Osteoblast (primary cell): ENCODE measurements around the gene CALR3. TPM values are rescaled to one million over a fixed set of nuclear protein-coding genes. Genes with fewer than 3 reads are reported as not detected.
"Not testable (repeated sequence)": the region's sequence is repeated elsewhere in the genome, so short reads cannot be mapped to it uniquely, and the experiment has no call there.

ENCODE experiments used
- DNase-seq: peaks from one replicate; pipeline ENCODE4 v3.0.0; 2011; ENCODE audit warnings: low spot score, mixed read lengths; ENCODE audit not compliant: insufficient read length; ENCODE audit errors: missing footprints
- H2AFZ ChIP-seq: 2 replicates; pipeline ENCODE4 v1.6.0; 2011; ENCODE audit warnings: mild to moderate bottlenecking, low read length
- H3K27ac ChIP-seq: 2 replicates; pipeline ENCODE4 v1.5.1; 2011; ENCODE audit warnings: mild to moderate bottlenecking, low read depth, low read length, moderate library complexity
- H3K27me3 ChIP-seq: 2 replicates; pipeline ENCODE4 v1.6.0; 2012; ENCODE audit warnings: mild to moderate bottlenecking, control low read depth, inconsistent platforms, low read length, moderate library complexity; ENCODE audit not compliant: insufficient read depth
- H3K36me3 ChIP-seq: 2 replicates; pipeline ENCODE4 v1.5.1; 2011; ENCODE audit warnings: mild to moderate bottlenecking, low read length, control low read depth, moderate library complexity; ENCODE audit not compliant: insufficient read depth
- H3K4me1 ChIP-seq: 2 replicates; pipeline ENCODE4 v1.5.1; 2011; ENCODE audit warnings: mild to moderate bottlenecking, low read length, control low read depth, moderate library complexity; ENCODE audit not compliant: insufficient read depth
- H3K4me2 ChIP-seq: 2 replicates; pipeline ENCODE4 v1.6.0; 2011; ENCODE audit warnings: mild to moderate bottlenecking, low read length; ENCODE audit not compliant: insufficient read depth
- H3K4me3 ChIP-seq: fragments of 200-600 bp; sonication (generic); 3 replicates; pipeline ENCODE4 v1.5.1; 2012; ENCODE audit warnings: mild to moderate bottlenecking, low read length, inconsistent platforms; ENCODE audit not compliant: insufficient read depth
- H3K79me2 ChIP-seq: 2 replicates; pipeline ENCODE4 v1.6.0; 2012; ENCODE audit warnings: mild to moderate bottlenecking, low read length, control low read depth, inconsistent platforms; ENCODE audit not compliant: insufficient read depth
- H3K9me3 ChIP-seq: 2 replicates; pipeline ENCODE4 v1.5.1; 2011; ENCODE audit warnings: low read depth, low read length, control low read depth
- H4K20me1 ChIP-seq: 2 replicates; pipeline ENCODE4 v1.6.0; 2012; ENCODE audit warnings: mild to moderate bottlenecking, low read length, control low read depth; ENCODE audit not compliant: insufficient read depth
- total RNA-seq: library from RNA; depleted of rRNA; stranded (reverse); fragments of >200 nt; gene quantifications from 2 replicates; pipeline ENCODE4 v1.2.3, GENCODE V29; 2012
- TF ChIP-seq, protein P1 (sequence below): IDR thresholded peaks from 2 replicates; pipeline ENCODE4 v1.5.1; 2011; ENCODE audit warnings: mild to moderate bottlenecking, low read depth, low read length, moderate library complexity; ENCODE audit errors: extremely low read depth

CALR3 gene, protein sequence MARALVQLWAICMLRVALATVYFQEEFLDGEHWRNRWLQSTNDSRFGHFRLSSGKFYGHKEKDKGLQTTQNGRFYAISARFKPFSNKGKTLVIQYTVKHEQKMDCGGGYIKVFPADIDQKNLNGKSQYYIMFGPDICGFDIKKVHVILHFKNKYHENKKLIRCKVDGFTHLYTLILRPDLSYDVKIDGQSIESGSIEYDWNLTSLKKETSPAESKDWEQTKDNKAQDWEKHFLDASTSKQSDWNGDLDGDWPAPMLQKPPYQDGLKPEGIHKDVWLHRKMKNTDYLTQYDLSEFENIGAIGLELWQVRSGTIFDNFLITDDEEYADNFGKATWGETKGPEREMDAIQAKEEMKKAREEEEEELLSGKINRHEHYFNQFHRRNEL
- not detected in 2 replicates for total RNA-seq

DNA sequence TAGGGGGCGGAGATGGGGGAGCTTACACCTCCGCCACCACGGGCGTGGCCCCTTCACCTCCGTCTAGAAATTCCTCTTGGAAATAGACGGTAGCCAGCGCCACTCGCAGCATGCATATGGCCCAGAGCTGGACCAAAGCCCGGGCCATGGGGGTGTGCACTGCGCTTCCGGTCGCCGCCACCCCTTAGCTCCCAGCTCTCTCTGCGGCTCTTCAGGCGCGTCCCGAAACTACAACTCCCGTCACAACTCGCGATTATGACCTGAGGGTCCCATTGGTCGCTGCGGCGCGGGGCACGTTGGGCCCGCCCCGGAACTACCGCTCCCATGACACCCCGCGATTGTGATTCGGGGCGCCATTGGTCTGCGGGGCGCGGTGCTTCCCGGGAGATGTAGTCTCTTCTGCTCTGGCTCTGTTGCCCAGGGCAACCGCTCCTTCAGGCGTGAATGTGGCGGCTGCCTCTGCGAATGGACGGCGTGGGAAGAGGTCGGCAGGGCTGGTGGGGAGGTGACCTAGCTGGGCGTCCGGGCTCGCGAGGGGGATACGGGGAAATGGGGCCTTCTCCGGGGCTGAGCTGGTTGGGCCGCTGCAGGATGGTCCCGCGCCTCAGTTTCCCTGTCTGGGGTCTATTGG is at the start of gene CALR3, which contains the start of gene C19orf44:
Gene CALR3, minus strand, starts transcription at position 186 of the 631 bp plus-strand sequence. Its CDS starts 38 bp downstream, at position 148.
Gene C19orf44, plus strand, starts transcription at position 413 of the 631 bp plus-strand sequence. CDS start 4,399 bp downstream, outside the sequence.
- H3K4me2 ChIP-seq, result peak within 1 kb of the TSS; percentile 93
- peaks cover 12% of the 10 kb centered on the region for H3K79me2 ChIP-seq
- H3K27me3 ChIP-seq, result no peaks in the 10 kb centered on the region
- H3K4me1 ChIP-seq, result peaks cover 4% of the 10 kb centered on the region
- peak within 1 kb of the TSS; percentile 94 for H3K27ac ChIP-seq
- H2AFZ ChIP-seq, result peak within 1 kb of the TSS; percentile 98
- H3K4me3 ChIP-seq, result peak within 1 kb of the TSS; percentile 93
- H4K20me1 ChIP-seq, result no peaks in the 10 kb centered on the region
- peaks cover 4% of the 10 kb centered on the region for H3K36me3 ChIP-seq
- TF ChIP-seq, protein P1, sequence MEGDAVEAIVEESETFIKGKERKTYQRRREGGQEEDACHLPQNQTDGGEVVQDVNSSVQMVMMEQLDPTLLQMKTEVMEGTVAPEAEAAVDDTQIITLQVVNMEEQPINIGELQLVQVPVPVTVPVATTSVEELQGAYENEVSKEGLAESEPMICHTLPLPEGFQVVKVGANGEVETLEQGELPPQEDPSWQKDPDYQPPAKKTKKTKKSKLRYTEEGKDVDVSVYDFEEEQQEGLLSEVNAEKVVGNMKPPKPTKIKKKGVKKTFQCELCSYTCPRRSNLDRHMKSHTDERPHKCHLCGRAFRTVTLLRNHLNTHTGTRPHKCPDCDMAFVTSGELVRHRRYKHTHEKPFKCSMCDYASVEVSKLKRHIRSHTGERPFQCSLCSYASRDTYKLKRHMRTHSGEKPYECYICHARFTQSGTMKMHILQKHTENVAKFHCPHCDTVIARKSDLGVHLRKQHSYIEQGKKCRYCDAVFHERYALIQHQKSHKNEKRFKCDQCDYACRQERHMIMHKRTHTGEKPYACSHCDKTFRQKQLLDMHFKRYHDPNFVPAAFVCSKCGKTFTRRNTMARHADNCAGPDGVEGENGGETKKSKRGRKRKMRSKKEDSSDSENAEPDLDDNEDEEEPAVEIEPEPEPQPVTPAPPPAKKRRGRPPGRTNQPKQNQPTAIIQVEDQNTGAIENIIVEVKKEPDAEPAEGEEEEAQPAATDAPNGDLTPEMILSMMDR, result no peak
- peak; percentile 97 for DNase-seq
- H3K9me3 ChIP-seq, result no peaks in the 10 kb centered on the region

DNA sequence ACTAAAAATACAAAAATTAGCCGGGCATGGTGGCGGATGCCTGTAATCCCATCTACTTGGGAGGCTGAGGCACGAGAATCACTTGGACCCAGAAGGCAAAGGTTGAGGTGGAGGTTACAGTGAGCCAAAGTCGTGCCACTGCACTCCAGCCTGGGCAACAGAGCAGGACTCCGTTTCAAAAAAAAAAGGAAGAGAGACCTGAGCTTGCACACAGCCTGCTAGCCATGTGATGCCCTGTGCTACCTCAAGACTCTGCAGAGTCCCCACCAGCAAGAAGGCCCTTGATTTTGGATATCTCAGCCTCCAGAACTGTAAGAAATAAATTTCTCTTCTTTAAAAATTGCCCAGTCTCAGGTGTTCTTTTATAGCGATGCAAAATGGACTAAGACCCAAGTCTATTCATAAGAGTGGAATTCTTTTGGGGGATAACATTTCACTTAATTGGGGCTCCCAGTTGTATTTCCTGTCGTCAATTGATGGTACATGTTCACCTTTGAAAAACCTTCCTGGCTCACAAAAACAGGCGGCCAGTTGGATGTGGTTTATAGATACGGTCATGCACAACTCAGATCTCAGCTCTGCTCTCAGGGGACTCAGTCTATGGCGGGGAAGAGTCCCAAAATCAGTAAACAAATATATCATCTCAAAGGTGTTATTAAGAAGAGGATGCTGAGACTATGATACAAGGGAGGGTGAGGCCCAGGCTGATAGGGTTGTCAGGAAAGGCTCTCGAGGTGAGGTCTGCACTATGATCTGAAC is 48.7 kb upstream of the CALR3 start:
- no peaks in the 10 kb centered on the region for H3K9me3 ChIP-seq
- H3K79me2 ChIP-seq, result peaks cover 56% of the 10 kb centered on the region
- H2AFZ ChIP-seq, result no peak overlapping the region
- no peak overlapping the region for H3K27ac ChIP-seq
- no peak overlapping the region for H3K4me3 ChIP-seq
- H3K36me3 ChIP-seq, result peaks cover 7% of the 10 kb centered on the region
- H4K20me1 ChIP-seq, result peaks cover 17% of the 10 kb centered on the region
- no peak overlapping the region for H3K4me2 ChIP-seq
- peaks cover 9% of the 10 kb centered on the region for H3K4me1 ChIP-seq
- no peak for DNase-seq
- TF ChIP-seq, protein P1, result no peak
- no peaks in the 10 kb centered on the region for H3K27me3 ChIP-seq

DNA sequence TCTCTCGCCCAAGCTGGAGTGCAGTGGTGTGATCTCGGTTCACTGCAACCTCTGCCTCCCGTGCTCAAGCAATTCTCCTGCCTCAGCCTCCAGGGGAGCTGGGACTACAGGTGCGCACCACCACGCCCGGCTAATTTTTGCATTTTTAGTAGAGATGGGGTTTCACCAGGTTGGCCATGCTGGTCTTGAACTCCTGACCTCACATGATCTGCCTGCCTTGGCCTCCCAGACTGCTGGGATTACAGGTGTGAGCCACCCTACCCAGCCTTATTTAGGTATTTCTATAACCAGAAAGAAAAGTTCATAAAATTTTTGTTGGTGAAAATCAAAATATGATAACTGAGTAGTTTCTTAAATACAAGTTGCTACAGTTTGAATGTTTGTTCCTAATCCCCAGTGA is 47.8 kb upstream of the CALR3 start:
- H3K79me2 ChIP-seq, result peaks cover 63% of the 10 kb centered on the region

DNA sequence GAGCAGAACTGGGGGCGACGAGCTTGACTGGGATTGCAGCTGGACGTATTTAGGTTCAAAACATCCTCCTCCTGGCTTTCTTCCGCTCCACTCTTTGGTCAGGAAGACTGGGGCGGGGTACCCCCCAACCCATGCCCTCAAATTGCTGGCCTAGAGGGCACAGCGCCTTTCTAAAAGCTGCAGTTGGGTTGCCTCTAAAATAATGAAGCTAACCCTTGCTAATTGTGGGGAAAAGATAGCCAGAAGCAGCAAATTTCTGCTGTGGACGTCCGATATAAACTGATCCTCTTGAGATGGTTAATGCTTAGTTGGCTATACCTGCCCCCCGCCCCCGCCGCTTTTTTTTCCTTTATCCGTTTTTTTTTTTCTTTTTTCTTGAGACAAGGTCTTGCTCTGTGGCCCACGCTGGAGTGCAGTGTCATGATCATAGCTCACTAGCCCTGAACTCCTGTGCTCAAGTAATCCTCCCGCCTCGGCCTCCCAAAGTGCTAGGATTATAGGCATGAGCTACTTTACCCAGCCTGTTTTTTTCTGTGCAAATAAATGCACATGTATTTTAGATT is 47.0 kb upstream of the CALR3 start:
- H3K27ac ChIP-seq, result peak overlapping the region; percentile 64
- H3K4me2 ChIP-seq, result peak overlapping the region; percentile 98
- H3K79me2 ChIP-seq, result peaks cover 66% of the 10 kb centered on the region
- peaks cover 12% of the 10 kb centered on the region for H3K36me3 ChIP-seq
- H3K4me3 ChIP-seq, result peak overlapping the region; percentile 99
- TF ChIP-seq, protein P1, result no peak
- no peaks in the 10 kb centered on the region for H3K27me3 ChIP-seq
- peak overlapping the region; percentile 49 for H2AFZ ChIP-seq
- peaks cover 30% of the 10 kb centered on the region for H4K20me1 ChIP-seq
- H3K9me3 ChIP-seq, result no peaks in the 10 kb centered on the region
- peaks cover 9% of the 10 kb centered on the region for H3K4me1 ChIP-seq
- DNase-seq, result no peak

More for the DNA sequence above, 47.8 kb upstream of the CALR3 start:
- Histone ChIP-seq H3K36me3 (peaks cover 11% of the 10 kb centered on the region), H4K20me1 (peaks cover 24% of the 10 kb centered on the region), H3K4me2 (peak overlapping the region; percentile 98)
- H2AFZ ChIP-seq, H3K27me3 ChIP-seq, H3K27ac ChIP-seq, H3K9me3 ChIP-seq, H3K4me1 ChIP-seq, DNase-seq, H3K4me3 ChIP-seq: not testable (repeated sequence)
